HEK293 (cell line): ENCODE data around the gene CRAT.

Source experiments
- BCL11A ChIP-seq: fragments of 450-650 bp; formaldehyde crosslinking; IDR thresholded peaks from 2 replicates; pipeline ENCODE4 v1.5.1; 2016; ENCODE audit warnings: low read depth, missing biosample characterization, missing genetic modification characterization
- BCL11B ChIP-seq: fragments of 450-650 bp; formaldehyde crosslinking; IDR thresholded peaks from 2 replicates; pipeline ENCODE4 v1.5.1; 2016; ENCODE audit warnings: low read depth, missing biosample characterization, missing genetic modification characterization
- GLIS2 ChIP-seq: fragments of 450-650 bp; formaldehyde crosslinking; IDR thresholded peaks from 2 replicates; pipeline ENCODE4 v1.5.1; 2016; ENCODE audit warnings: missing biosample characterization, missing genetic modification characterization
- HOXA7 ChIP-seq: sonication (generic); formaldehyde crosslinking; IDR thresholded peaks from 2 replicates; pipeline ENCODE4 v1.8.1; 2022; ENCODE audit warnings: missing genetic modification reagents, borderline replicate concordance
- KLF9 ChIP-seq: fragments of 450-650 bp; formaldehyde crosslinking; IDR thresholded peaks from 2 replicates; pipeline ENCODE4 v1.5.1; 2016; ENCODE audit warnings: missing biosample characterization, missing genetic modification characterization, low read depth
- MZF1 ChIP-seq: fragments of 450-650 bp; formaldehyde crosslinking; IDR thresholded peaks from 2 replicates; pipeline ENCODE4 v1.5.1; 2017; ENCODE audit warnings: missing biosample characterization, missing genetic modification characterization, borderline replicate concordance
- REPIN1 ChIP-seq: fragments of 450-650 bp; formaldehyde crosslinking; IDR thresholded peaks from 2 replicates; pipeline ENCODE4 v1.5.1; 2017; ENCODE audit warnings: missing biosample characterization, missing genetic modification characterization, low read depth
- SCRT1 ChIP-seq: fragments of 450-650 bp; formaldehyde crosslinking; IDR thresholded peaks from 2 replicates; pipeline ENCODE4 v1.5.1; 2016; ENCODE audit warnings: missing biosample characterization, missing genetic modification characterization, borderline replicate concordance
- SP2 ChIP-seq: fragments of 450-650 bp; formaldehyde crosslinking; IDR thresholded peaks from 2 replicates; pipeline ENCODE4 v1.5.1; 2016; ENCODE audit warnings: missing biosample characterization, missing genetic modification characterization
- SP3 ChIP-seq: fragments of 450-650 bp; formaldehyde crosslinking; IDR thresholded peaks from 2 replicates; pipeline ENCODE4 v1.5.1; 2016; ENCODE audit warnings: missing biosample characterization, missing genetic modification characterization
- TRIM28 ChIP-seq: IDR thresholded peaks from 2 replicates; pipeline ENCODE4 v1.6.1; 2011; ENCODE audit warnings: low read length, control low read depth, borderline replicate concordance
- ZFHX2 ChIP-seq: fragments of 450-650 bp; formaldehyde crosslinking; conservative IDR thresholded peaks from 2 replicates; pipeline ENCODE4 v1.5.1; 2016; ENCODE audit warnings: missing biosample characterization, missing genetic modification characterization
- ZFP41 ChIP-seq: fragments of 450-650 bp; formaldehyde crosslinking; IDR thresholded peaks from 2 replicates; pipeline ENCODE4 v1.5.1; 2016; ENCODE audit warnings: missing biosample characterization, missing genetic modification characterization, borderline replicate concordance
- ZFP69B ChIP-seq: fragments of 450-650 bp; formaldehyde crosslinking; IDR thresholded peaks from 2 replicates; pipeline ENCODE4 v1.5.1; 2016; ENCODE audit warnings: missing biosample characterization, missing genetic modification characterization
- ZNF146 ChIP-seq: fragments of 450-650 bp; formaldehyde crosslinking; IDR thresholded peaks from 2 replicates; pipeline ENCODE4 v1.5.1; 2016; ENCODE audit warnings: missing biosample characterization, missing genetic modification characterization
- ZNF274 ChIP-seq, 2 experiments: fragments of 200-500 bp in 1 of 2; fragments of 450-650 bp in 1 of 2; sonication (Bioruptor generic) in 1 of 2; formaldehyde crosslinking in 1 of 2; IDR thresholded peaks; 2 replicates each; pipeline versions ENCODE4 v1.5.1 to v1.6.1; 2014 to 2016; ENCODE audit warnings: borderline replicate concordance in 1 of 2, inconsistent platforms in 1 of 2, low read length in 1 of 2, missing biosample characterization in 1 of 2, missing genetic modification characterization in 1 of 2
- ZNF335 ChIP-seq: fragments of 450-650 bp; formaldehyde crosslinking; conservative IDR thresholded peaks from 2 replicates; pipeline ENCODE4 v1.5.1; 2016; ENCODE audit warnings: missing biosample characterization, missing genetic modification characterization
- ZNF350 ChIP-seq: fragments of 450-650 bp; formaldehyde crosslinking; IDR thresholded peaks from 2 replicates; pipeline ENCODE4 v1.5.0; 2017; ENCODE audit warnings: missing biosample characterization, mild to moderate bottlenecking, missing genetic modification characterization
- ZNF391 ChIP-seq: fragments of 450-650 bp; formaldehyde crosslinking; IDR thresholded peaks from 2 replicates; pipeline ENCODE4 v1.5.1; 2016; ENCODE audit warnings: low read depth, missing biosample characterization, missing genetic modification characterization, borderline replicate concordance
- ZNF433 ChIP-seq: fragments of 450-650 bp; formaldehyde crosslinking; IDR thresholded peaks from 2 replicates; pipeline ENCODE4 v1.5.1; 2016; ENCODE audit warnings: missing biosample characterization, missing genetic modification characterization, low read depth
- ZNF473 ChIP-seq: fragments of 450-650 bp; formaldehyde crosslinking; IDR thresholded peaks from 2 replicates; pipeline ENCODE4 v1.5.1; 2017; ENCODE audit warnings: missing biosample characterization, missing genetic modification characterization
- ZNF510 ChIP-seq: fragments of 450-650 bp; formaldehyde crosslinking; IDR thresholded peaks from 2 replicates; pipeline ENCODE4 v1.5.1; 2018; ENCODE audit warnings: mild to moderate bottlenecking, missing genetic modification characterization, missing biosample characterization; ENCODE audit not compliant: insufficient replicate concordance
- ZNF600 ChIP-seq: fragments of 450-650 bp; formaldehyde crosslinking; IDR thresholded peaks from 2 replicates; pipeline ENCODE4 v1.5.1; 2016; ENCODE audit warnings: missing biosample characterization, missing genetic modification characterization
- ZNF664 ChIP-seq: fragments of 450-650 bp; formaldehyde crosslinking; IDR thresholded peaks from 2 replicates; pipeline ENCODE4 v1.5.1; 2016; ENCODE audit warnings: missing biosample characterization, missing genetic modification characterization
- ZNF670 ChIP-seq: fragments of 450-650 bp; formaldehyde crosslinking; IDR thresholded peaks from 2 replicates; pipeline ENCODE4 v1.5.1; 2016; ENCODE audit warnings: missing biosample characterization, missing genetic modification characterization, low read depth
- ZNF747 ChIP-seq: fragments of 450-650 bp; formaldehyde crosslinking; IDR thresholded peaks from 2 replicates; pipeline ENCODE4 v1.5.1; 2016; ENCODE audit warnings: missing biosample characterization, missing genetic modification characterization
- ZNF843 ChIP-seq: fragments of 450-650 bp; formaldehyde crosslinking; IDR thresholded peaks from 2 replicates; pipeline ENCODE4 v1.5.1; 2016; ENCODE audit warnings: missing biosample characterization, missing genetic modification characterization
- ZSCAN18 ChIP-seq: fragments of 450-650 bp; formaldehyde crosslinking; IDR thresholded peaks from 2 replicates; pipeline ENCODE4 v1.5.1; 2016; ENCODE audit warnings: missing biosample characterization, missing genetic modification characterization
- ZSCAN23 ChIP-seq: fragments of 450-650 bp; formaldehyde crosslinking; IDR thresholded peaks from 2 replicates; pipeline ENCODE4 v1.5.1; 2016; ENCODE audit warnings: missing biosample characterization, missing genetic modification characterization
- TF ChIP-seq, protein P1 (sequence below): fragments of 450-650 bp; formaldehyde crosslinking; IDR thresholded peaks from 2 replicates; pipeline ENCODE4 v1.5.1; 2017; ENCODE audit warnings: missing biosample characterization, missing genetic modification characterization
- TF ChIP-seq, protein P2 (sequence below): fragments of 450-650 bp; formaldehyde crosslinking; IDR thresholded peaks from 2 replicates; pipeline ENCODE4 v1.5.1; 2016; ENCODE audit warnings: missing biosample characterization, missing genetic modification characterization
- TF ChIP-seq, protein P3 (sequence below): fragments of 450-650 bp; formaldehyde crosslinking; IDR thresholded peaks from 2 replicates; pipeline ENCODE4 v1.5.1; 2016; ENCODE audit warnings: missing biosample characterization, missing genetic modification characterization
- TF ChIP-seq, protein P4 (sequence below): fragments of 450-650 bp; formaldehyde crosslinking; IDR thresholded peaks from 2 replicates; pipeline ENCODE4 v1.5.1; 2017; ENCODE audit warnings: missing biosample characterization, missing genetic modification characterization

CRAT gene

GRCh38 chr9:129139993-129140396 is 29.4 kb upstream of the CRAT start (continued):
- TF ChIP-seq ZNF391, result peak; percentile 74; the same call in 1 of the 2 replicates
- TF ChIP-seq, protein P1, sequence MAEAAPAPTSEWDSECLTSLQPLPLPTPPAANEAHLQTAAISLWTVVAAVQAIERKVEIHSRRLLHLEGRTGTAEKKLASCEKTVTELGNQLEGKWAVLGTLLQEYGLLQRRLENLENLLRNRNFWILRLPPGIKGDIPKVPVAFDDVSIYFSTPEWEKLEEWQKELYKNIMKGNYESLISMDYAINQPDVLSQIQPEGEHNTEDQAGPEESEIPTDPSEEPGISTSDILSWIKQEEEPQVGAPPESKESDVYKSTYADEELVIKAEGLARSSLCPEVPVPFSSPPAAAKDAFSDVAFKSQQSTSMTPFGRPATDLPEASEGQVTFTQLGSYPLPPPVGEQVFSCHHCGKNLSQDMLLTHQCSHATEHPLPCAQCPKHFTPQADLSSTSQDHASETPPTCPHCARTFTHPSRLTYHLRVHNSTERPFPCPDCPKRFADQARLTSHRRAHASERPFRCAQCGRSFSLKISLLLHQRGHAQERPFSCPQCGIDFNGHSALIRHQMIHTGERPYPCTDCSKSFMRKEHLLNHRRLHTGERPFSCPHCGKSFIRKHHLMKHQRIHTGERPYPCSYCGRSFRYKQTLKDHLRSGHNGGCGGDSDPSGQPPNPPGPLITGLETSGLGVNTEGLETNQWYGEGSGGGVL, result peak; percentile 71
- 0 out of 2 replicates have a peak, but pooled peaks have one; percentile 40 for TF ChIP-seq GLIS2 (tag by site-specific recombination)
- TF ChIP-seq, protein P2, sequence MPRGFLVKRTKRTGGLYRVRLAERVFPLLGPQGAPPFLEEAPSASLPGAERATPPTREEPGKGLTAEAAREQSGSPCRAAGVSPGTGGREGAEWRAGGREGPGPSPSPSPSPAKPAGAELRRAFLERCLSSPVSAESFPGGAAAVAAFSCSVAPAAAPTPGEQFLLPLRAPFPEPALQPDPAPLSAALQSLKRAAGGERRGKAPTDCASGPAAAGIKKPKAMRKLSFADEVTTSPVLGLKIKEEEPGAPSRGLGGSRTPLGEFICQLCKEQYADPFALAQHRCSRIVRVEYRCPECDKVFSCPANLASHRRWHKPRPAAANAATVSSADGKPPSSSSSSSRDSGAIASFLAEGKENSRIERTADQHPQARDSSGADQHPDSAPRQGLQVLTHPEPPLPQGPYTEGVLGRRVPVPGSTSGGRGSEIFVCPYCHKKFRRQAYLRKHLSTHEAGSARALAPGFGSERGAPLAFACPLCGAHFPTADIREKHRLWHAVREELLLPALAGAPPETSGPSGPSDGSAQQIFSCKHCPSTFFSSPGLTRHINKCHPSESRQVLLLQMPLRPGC, result peak; percentile 92
- TF ChIP-seq ZNF335 (tag by site-specific recombination), result peak; percentile 53
- TF ChIP-seq BCL11B (tag by site-specific recombination), result peak; percentile 83; the same call in 1 of the 2 replicates
- TF ChIP-seq ZNF670 (tag by site-specific recombination), result no peak
- TF ChIP-seq SP2 (tag by site-specific recombination), result peak; percentile 75
- TF ChIP-seq REPIN1 (tag by site-specific recombination), result no peak
- TF ChIP-seq ZFHX2 (tag by site-specific recombination), result peak; percentile 26; the same call in 1 of the 2 replicates
- no peak for TF ChIP-seq ZNF510 (tag by site-specific recombination)
- no peak for TF ChIP-seq SCRT1
- TF ChIP-seq ZNF146 (tag by site-specific recombination), result 0 out of 2 replicates have a peak, but pooled peaks have one; percentile 10
- TF ChIP-seq BCL11A, result peak; percentile 83
- TF ChIP-seq ZSCAN23, result peak; percentile 75
- 0 out of 2 replicates have a peak, but pooled peaks have one; percentile 49 for TF ChIP-seq MZF1 (tag by site-specific recombination)
- no peak for TF ChIP-seq ZSCAN18 (tag by site-specific recombination)
- TF ChIP-seq, protein P3, sequence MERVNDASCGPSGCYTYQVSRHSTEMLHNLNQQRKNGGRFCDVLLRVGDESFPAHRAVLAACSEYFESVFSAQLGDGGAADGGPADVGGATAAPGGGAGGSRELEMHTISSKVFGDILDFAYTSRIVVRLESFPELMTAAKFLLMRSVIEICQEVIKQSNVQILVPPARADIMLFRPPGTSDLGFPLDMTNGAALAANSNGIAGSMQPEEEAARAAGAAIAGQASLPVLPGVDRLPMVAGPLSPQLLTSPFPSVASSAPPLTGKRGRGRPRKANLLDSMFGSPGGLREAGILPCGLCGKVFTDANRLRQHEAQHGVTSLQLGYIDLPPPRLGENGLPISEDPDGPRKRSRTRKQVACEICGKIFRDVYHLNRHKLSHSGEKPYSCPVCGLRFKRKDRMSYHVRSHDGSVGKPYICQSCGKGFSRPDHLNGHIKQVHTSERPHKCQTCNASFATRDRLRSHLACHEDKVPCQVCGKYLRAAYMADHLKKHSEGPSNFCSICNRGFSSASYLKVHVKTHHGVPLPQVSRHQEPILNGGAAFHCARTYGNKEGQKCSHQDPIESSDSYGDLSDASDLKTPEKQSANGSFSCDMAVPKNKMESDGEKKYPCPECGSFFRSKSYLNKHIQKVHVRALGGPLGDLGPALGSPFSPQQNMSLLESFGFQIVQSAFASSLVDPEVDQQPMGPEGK (tag by site-specific recombination), result peak; percentile 94
- TF ChIP-seq SP3 (tag by site-specific recombination), result peak; percentile 45
- TF ChIP-seq ZNF600, result 0 out of 2 replicates have a peak, but pooled peaks have one; percentile 40
- TF ChIP-seq ZFP69B (tag by site-specific recombination), result 0 out of 2 replicates have a peak, but pooled peaks have one; percentile 22
- TF ChIP-seq TRIM28, result peak; percentile 92
- TF ChIP-seq, protein P4, sequence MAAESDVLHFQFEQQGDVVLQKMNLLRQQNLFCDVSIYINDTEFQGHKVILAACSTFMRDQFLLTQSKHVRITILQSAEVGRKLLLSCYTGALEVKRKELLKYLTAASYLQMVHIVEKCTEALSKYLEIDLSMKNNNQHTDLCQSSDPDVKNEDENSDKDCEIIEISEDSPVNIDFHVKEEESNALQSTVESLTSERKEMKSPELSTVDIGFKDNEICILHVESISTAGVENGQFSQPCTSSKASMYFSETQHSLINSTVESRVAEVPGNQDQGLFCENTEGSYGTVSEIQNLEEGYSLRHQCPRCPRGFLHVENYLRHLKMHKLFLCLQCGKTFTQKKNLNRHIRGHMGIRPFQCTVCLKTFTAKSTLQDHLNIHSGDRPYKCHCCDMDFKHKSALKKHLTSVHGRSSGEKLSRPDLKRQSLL (tag by site-specific recombination), result peak; percentile 16; the same call in 1 of the 2 replicates
- no peak for TF ChIP-seq ZNF274 (IDR thresholded peaks at IDR 0.05; ENCODE audit: low read length)
- no peak for TF ChIP-seq ZNF274 (tag by site-specific recombination; IDR thresholded peaks at IDR 0.05; ENCODE audit: borderline replicate concordance)
- TF ChIP-seq ZNF473 (tag by site-specific recombination), result no peak
- TF ChIP-seq KLF9 (tag by site-specific recombination), result peak; percentile 62; the same call in 1 of the 2 replicates
- no peak for TF ChIP-seq HOXA7 (CRISPR knock-in tag)
- no peak for TF ChIP-seq ZNF747 (tag by site-specific recombination)
- no peak for TF ChIP-seq ZNF664
- TF ChIP-seq ZNF350 (tag by site-specific recombination), result no peak
- no peak for TF ChIP-seq ZFP41 (tag by site-specific recombination)
- peak; percentile 79 for TF ChIP-seq ZNF843 (tag by site-specific recombination)
- TF ChIP-seq ZNF433 (tag by site-specific recombination), result no peak
